NT2/D1 (cell line): ENCODE results near the gene CDK1.
"Not testable (repeated sequence)": the region's sequence is repeated elsewhere in the genome, so short reads cannot be mapped to it uniquely, and the experiment has no call there.

Experiments
- DNase-seq: peaks from one replicate; pipeline ENCODE4 v3.0.0-alpha.2; 2011; ENCODE audit warnings: low read depth, low spot score
- H3K27me3 ChIP-seq: 2 replicates; pipeline ENCODE4 v1.6.0; 2011; ENCODE audit warnings: mild to moderate bottlenecking; ENCODE audit not compliant: insufficient read length, insufficient read depth
- H3K36me3 ChIP-seq: 2 replicates; pipeline ENCODE4 v1.6.1; 2011; ENCODE audit warnings: mild to moderate bottlenecking, low read length, mixed read lengths; ENCODE audit not compliant: insufficient read depth, insufficient read length
- H3K4me1 ChIP-seq: 2 replicates; pipeline ENCODE4 v1.5.1; 2011; ENCODE audit not compliant: insufficient read depth, insufficient read length
- H3K4me3 ChIP-seq: 2 replicates; pipeline ENCODE4 v1.5.1; 2011; ENCODE audit warnings: low read depth; ENCODE audit not compliant: insufficient read length
- H3K9ac ChIP-seq: 2 replicates; pipeline ENCODE4 v1.6.0; 2011; ENCODE audit warnings: low read depth; ENCODE audit not compliant: insufficient read length
- H3K9me3 ChIP-seq: 2 replicates; pipeline ENCODE4 v1.5.1; 2011; ENCODE audit warnings: mild to moderate bottlenecking, low read length; ENCODE audit not compliant: insufficient read depth
- SUZ12 ChIP-seq: IDR thresholded peaks from 2 replicates; pipeline ENCODE4 v1.6.1; 2011; ENCODE audit not compliant: insufficient read length, insufficient read depth; ENCODE audit errors: extremely low read depth
- YY1 ChIP-seq: IDR thresholded peaks from 2 replicates; pipeline ENCODE4 v1.6.1; 2011; ENCODE audit not compliant: insufficient read length, insufficient read depth
- ZNF274 ChIP-seq: IDR thresholded peaks from 2 replicates; pipeline ENCODE4 v1.6.1; 2011; ENCODE audit warnings: mild to moderate bottlenecking, low read depth, low read length

Gene CDK1

GRCh38 chr10:60825520-60825919, 47.2 kb downstream of the CDK1 start:
- Histone ChIP-seq H3K4me1 (no peaks in the 10 kb centered on the region), H3K27me3 (no peaks in the 10 kb centered on the region), H3K9me3 (no peaks in the 10 kb centered on the region), H3K4me3 (no peak overlapping the region), H3K9ac (no peak overlapping the region), H3K36me3 (no peaks in the 10 kb centered on the region)
- TF ChIP-seq YY1 (no peak), SUZ12 (no peak), ZNF274 (no peak)
- no peak for DNase-seq

GRCh38 chr10:60827791-60828488, 49.7 kb downstream of the CDK1 start:
- Histone ChIP-seq H3K4me1 (no peaks in the 10 kb centered on the region), H3K4me3 (no peak overlapping the region), H3K27me3 (no peaks in the 10 kb centered on the region), H3K36me3 (no peaks in the 10 kb centered on the region), H3K9ac (no peak overlapping the region), H3K9me3 (no peaks in the 10 kb centered on the region)
- no peak for DNase-seq
- TF ChIP-seq ZNF274 (no peak), SUZ12 (no peak), YY1 (no peak)

- no peak for DNase-seq
- no peak overlapping the region for H3K4me3 ChIP-seq
- TF ChIP-seq ZNF274 (no peak), SUZ12 (no peak), YY1 (no peak)
- no peaks in the 10 kb centered on the region for H3K4me1 ChIP-seq
- H3K27me3 ChIP-seq = no peaks in the 10 kb centered on the region
- H3K9ac ChIP-seq = no peak overlapping the region
- no peaks in the 10 kb centered on the region for H3K9me3 ChIP-seq
- H3K36me3 ChIP-seq = no peaks in the 10 kb centered on the region
Measured at GRCh38 chr10:60828489-60828852, 50.2 kb downstream of the CDK1 start.

GRCh38 chr10:60832136-60832535, 53.9 kb downstream of the CDK1 start:
- not testable (repeated sequence) for H3K27me3 ChIP-seq, DNase-seq, H3K4me1 ChIP-seq, H3K4me3 ChIP-seq, H3K9ac ChIP-seq, H3K36me3 ChIP-seq, H3K9me3 ChIP-seq

DNA sequence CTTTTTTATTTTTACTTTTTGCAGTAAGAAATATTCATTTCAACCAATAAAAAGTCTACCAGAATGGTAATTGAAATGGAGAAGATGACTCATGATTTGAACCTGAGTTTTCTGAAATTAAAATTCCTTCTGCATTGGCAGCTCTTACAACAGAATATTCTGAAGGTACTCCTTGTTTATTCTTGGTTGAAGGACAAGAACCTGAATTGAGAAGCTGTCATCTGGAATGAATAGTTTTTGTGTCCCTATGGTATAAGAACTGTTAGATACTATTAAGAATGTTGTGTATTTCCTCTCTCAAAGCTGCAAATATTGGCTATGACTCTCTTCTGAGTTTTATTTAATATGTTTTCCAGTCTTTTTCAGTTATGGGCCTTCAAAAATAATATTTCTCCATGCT, 56.1 kb downstream of the CDK1 start:
- Histone ChIP-seq H3K27me3 (no peaks in the 10 kb centered on the region), H3K9ac (no peak overlapping the region), H3K4me3 (no peak overlapping the region), H3K9me3 (no peaks in the 10 kb centered on the region), H3K36me3 (no peaks in the 10 kb centered on the region), H3K4me1 (no peaks in the 10 kb centered on the region)
- DNase-seq = no peak
- TF ChIP-seq SUZ12 = no peak
- TF ChIP-seq ZNF274 = no peak
- no peak for TF ChIP-seq YY1

- no peak for DNase-seq
- no peak for TF ChIP-seq YY1
- TF ChIP-seq SUZ12 = no peak
- TF ChIP-seq ZNF274 = no peak
- H3K9ac ChIP-seq = no peak overlapping the region
- H3K4me1 ChIP-seq = no peaks in the 10 kb centered on the region
- no peak overlapping the region for H3K4me3 ChIP-seq
- H3K9me3 ChIP-seq = no peaks in the 10 kb centered on the region
- H3K36me3 ChIP-seq = no peaks in the 10 kb centered on the region
- no peaks in the 10 kb centered on the region for H3K27me3 ChIP-seq
Measured at GRCh38 chr10:60835049-60835448, 56.8 kb downstream of the CDK1 start.

GRCh38 chr10:60841227-60841626, 62.9 kb downstream of the CDK1 start:
- H3K27me3 ChIP-seq, H3K4me1 ChIP-seq, DNase-seq, H3K4me3 ChIP-seq, H3K9me3 ChIP-seq, H3K36me3 ChIP-seq, H3K9ac ChIP-seq: not testable (repeated sequence)

DNA sequence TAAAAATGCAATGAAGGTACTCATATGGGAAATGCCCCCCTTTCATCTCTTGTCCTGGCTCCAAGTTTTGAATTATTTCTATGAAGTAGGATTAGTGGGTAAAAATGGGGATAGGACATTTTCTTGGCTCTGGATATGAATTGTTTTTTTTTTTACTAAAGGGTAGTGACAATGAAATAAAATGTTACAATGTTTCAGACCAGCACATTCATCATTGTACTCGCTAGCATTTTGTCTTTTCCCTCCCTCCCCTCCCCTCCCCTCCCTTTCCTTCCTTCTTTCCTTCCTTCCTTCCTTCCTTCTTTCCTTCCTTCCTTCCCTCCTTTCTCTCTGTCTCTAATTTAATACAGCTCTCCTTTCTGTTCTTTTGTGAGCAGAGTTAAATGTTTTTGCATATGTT, 64.4 kb downstream of the CDK1 start:
- H3K9me3 ChIP-seq = no peaks in the 10 kb centered on the region
- H3K4me1 ChIP-seq = no peaks in the 10 kb centered on the region
- no peak overlapping the region for H3K4me3 ChIP-seq
- H3K27me3 ChIP-seq = no peaks in the 10 kb centered on the region
- H3K9ac ChIP-seq = no peak overlapping the region
- no peak for TF ChIP-seq YY1
- TF ChIP-seq ZNF274 = no peak
- TF ChIP-seq SUZ12 = no peak
- DNase-seq = no peak
- H3K36me3 ChIP-seq = no peaks in the 10 kb centered on the region
